Skeletal muscle tissue (tissue), 5 donors: ENCODE data around the gene ACVR1B. TPM values are rescaled to one million over a fixed set of nuclear protein-coding genes. Genes with fewer than 3 reads are reported as not detected.

Experiments used
- H3K27ac ChIP-seq: one replicate; pipeline ENCODE4 v1.7.0; 2013; ENCODE audit warnings: mild to moderate bottlenecking, low read depth, low read length, inconsistent platforms
- H3K27me3 ChIP-seq, 3 donors: one replicate each; pipeline ENCODE4 v1.7.0; 2013; ENCODE audit warnings: low read length in 3 of 3; ENCODE audit not compliant: control insufficient read depth in 3 of 3, insufficient read depth in 3 of 3
- H3K36me3 ChIP-seq, 3 donors: one replicate each; pipeline ENCODE4 v1.7.0; 2013; ENCODE audit warnings: low read length in 3 of 3; ENCODE audit not compliant: control insufficient read depth in 3 of 3, insufficient read depth in 3 of 3
- H3K4me1 ChIP-seq, 3 donors: one replicate each; pipeline ENCODE4 v1.7.0; 2013; ENCODE audit warnings: low read length in 3 of 3, mild to moderate bottlenecking in 3 of 3; ENCODE audit not compliant: control insufficient read depth in 3 of 3, insufficient read depth in 3 of 3
- H3K4me3 ChIP-seq, 3 donors: one replicate each; pipeline ENCODE4 v1.7.0; 2013; ENCODE audit warnings: low read length in 3 of 3
- H3K9ac ChIP-seq, 3 donors: one replicate each; pipeline ENCODE4 v1.7.0; 2013; ENCODE audit warnings: low read length in 3 of 3, mild to moderate bottlenecking in 3 of 3, moderate library complexity in 2 of 3, low read depth in 1 of 3
- H3K9me3 ChIP-seq, 3 donors: one replicate each; pipeline ENCODE4 v1.7.0; 2013; ENCODE audit warnings: low read length in 3 of 3; ENCODE audit not compliant: control insufficient read depth in 3 of 3
- small RNA-seq: library from RNA; depleted of rRNA; stranded (forward); fragments of <200 nt; gene quantifications from one replicate; pipeline ENCODE3, GENCODE V24; 2014
- total RNA-seq: library from RNA; depleted of rRNA; stranded (reverse); fragments of >200 nt; gene quantifications from one replicate; pipeline ENCODE4 v1.2.3, GENCODE V29; 2014
- donor health status: Osteomylitis.

Gene ACVR1B
- total RNA-seq, 1 donor from 2014 or later, result 8.4 TPM

- H3K27ac ChIP-seq, result peak overlapping the region; percentile 91
- H3K9ac ChIP-seq, result peak overlapping the region in 2 of 3 donors; percentile 12 to 60
- peaks cover 53 to 81% (median 74%) of the 10 kb centered on the region in 3 donors for H3K4me1 ChIP-seq
- no peaks in the 10 kb centered on the region for H3K27me3 ChIP-seq
- H3K9me3 ChIP-seq, result no peaks in the 10 kb centered on the region
- H3K36me3 ChIP-seq, result peaks cover 0 to 2% (median 0%) of the 10 kb centered on the region in 3 donors
- peak overlapping the region in 2 of 3 donors; percentile 14 to 45 for H3K4me3 ChIP-seq
These were observed 86.9 kb downstream of the ACVR1B start for GRCh38 chr12:52038447-52038846.

DNA sequence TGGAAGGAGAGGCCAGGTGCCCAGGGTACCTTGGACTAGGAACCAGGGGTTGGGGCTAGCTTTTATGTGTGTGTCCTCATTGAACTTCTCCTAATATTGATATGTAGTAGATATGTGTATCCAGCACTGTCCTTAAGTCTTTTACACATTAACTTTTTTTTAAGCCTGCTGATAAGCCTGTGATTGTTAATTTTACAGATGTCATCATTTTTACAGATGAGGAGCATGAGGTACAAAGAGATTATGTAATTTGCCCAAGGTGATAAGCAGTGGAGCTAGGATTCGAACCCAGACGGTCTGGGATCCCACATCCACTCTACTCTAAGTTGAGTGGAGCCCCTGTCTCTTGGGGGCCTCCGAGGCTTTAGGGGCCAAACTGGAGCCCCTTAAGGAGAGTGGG, 89.5 kb downstream of the ACVR1B start:
- Histone ChIP-seq H3K27ac (peak overlapping the region; percentile 99), H3K9me3 (no peaks in the 10 kb centered on the region), H3K4me3 (no peak overlapping the region), H3K4me1 (peaks cover 57 to 78% (median 77%) of the 10 kb centered on the region in 3 donors), H3K9ac (peak overlapping the region in 1 of 3 donors; percentile 50), H3K36me3 (peaks cover 0 to 17% (median 0%) of the 10 kb centered on the region in 3 donors), H3K27me3 (no peaks in the 10 kb centered on the region)

- Histone ChIP-seq H3K27ac (peak overlapping the region; percentile 99), H3K36me3 (peaks cover 0 to 20% (median 0%) of the 10 kb centered on the region in 3 donors), H3K9ac (peak overlapping the region in 2 of 3 donors; percentile 43 to 100), H3K4me1 (peaks cover 56 to 77% (median 76%) of the 10 kb centered on the region in 3 donors), H3K9me3 (no peaks in the 10 kb centered on the region), H3K4me3 (no peak overlapping the region), H3K27me3 (no peaks in the 10 kb centered on the region)
These were observed 90.2 kb downstream of the ACVR1B start for GRCh38 chr12:52041695-52042123.

- H3K9ac ChIP-seq, result peak overlapping the region; percentile 61 to 100 (median 91)
- peak overlapping the region; percentile 47 to 99 (median 85) for H3K4me3 ChIP-seq
- H3K36me3 ChIP-seq, result peaks cover 0 to 29% (median 0%) of the 10 kb centered on the region in 3 donors
- H3K27ac ChIP-seq, result peak overlapping the region; percentile 99
- no peaks in the 10 kb centered on the region for H3K9me3 ChIP-seq
- H3K27me3 ChIP-seq, result no peaks in the 10 kb centered on the region
- peaks cover 65 to 83% (median 82%) of the 10 kb centered on the region in 3 donors for H3K4me1 ChIP-seq
These were observed 91.3 kb downstream of the ACVR1B start for GRCh38 chr12:52042706-52043385.

DNA sequence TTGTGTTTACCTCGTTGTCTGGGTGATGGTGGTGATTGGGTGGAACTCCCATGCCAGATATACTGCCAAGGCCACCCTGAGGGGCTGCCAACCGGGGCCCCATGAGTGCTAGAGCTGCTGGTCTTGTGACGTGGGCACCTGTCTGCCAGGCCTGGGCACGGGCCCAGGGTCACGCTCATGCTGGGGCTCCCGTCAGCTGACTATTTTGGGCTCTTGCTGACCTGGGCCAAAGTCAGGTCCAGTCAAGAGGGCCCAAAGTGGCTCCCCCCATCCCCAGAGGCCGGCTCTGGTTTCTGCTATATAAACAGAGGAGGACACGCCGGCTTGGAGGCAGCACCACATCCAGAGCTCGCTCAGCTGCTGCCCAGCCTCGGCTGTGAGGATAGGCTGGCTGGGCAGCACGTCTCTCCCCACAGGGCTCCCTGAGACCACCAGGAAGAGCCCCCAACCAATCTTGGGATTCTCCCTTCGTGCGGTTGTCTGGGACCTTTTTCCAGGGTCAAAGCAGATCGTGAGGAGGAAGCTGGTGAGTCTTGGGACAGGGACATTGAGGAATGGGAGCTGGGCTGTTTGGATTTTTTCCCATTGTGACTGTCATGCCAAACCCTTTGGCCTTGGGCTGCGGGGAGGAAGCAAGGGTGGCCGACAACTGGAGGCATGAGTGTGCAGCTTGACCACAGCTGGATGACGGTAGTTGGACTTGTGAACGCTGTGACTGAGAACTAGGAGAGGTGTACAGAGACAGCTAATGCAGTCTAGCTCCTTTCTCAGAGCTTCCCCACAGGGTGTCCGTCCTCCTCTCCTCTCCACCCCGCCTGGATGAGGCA, 92.1 kb downstream of the ACVR1B start:
- peaks cover 62 to 84% (median 80%) of the 10 kb centered on the region in 3 donors for H3K4me1 ChIP-seq
- peak overlapping the region; percentile 99 for H3K27ac ChIP-seq
- no peaks in the 10 kb centered on the region for H3K27me3 ChIP-seq
- H3K9me3 ChIP-seq, result no peaks in the 10 kb centered on the region
- H3K4me3 ChIP-seq, result peak overlapping the region; percentile 83 to 99 (median 85)
- peak overlapping the region; percentile 91 to 100 (median 99) for H3K9ac ChIP-seq
- H3K36me3 ChIP-seq, result peaks cover 0 to 29% (median 0%) of the 10 kb centered on the region in 3 donors

DNA sequence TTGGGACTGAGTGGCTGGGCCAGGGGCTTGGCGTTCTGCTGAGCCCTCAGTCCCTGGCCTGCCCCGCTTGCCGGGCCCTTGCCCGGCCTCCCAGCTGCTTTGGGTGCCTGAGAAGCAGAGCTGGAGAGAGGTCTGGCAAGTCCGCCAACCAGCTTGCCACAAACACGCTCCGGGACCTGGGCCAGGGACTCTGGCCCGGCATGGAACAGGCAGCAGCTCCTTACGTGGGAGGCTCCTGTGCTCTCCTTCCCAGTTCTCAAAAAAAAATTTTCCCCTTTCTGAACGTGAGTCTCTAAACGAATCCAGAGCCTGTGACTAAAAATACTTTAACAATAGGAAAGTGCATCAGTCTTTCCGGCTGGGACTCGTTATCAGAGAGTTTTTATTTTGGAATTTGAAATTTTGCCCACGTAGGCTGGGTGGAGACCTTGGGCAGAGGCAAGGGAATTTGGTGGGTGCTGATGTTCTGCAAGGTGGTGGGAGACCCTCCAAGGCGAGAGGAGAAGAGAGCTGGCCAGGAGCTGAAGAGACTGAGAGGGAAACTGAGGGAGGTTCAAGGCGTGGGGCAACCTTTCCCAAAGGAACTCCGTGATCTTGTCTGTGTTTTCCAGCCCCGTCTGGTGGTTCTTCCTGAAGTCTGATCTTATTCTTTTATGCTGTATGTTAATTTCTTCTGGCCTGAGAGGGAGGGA, 92.9 kb downstream of the ACVR1B start:
- peak overlapping the region; percentile 99 for H3K27ac ChIP-seq
- H3K36me3 ChIP-seq, result peaks cover 0 to 28% (median 1%) of the 10 kb centered on the region in 3 donors
- H3K4me1 ChIP-seq, result peaks cover 70 to 86% (median 83%) of the 10 kb centered on the region in 3 donors
- H3K9ac ChIP-seq, result peak overlapping the region; percentile 91 to 100 (median 99)
- H3K9me3 ChIP-seq, result no peaks in the 10 kb centered on the region
- peak overlapping the region; percentile 83 to 99 (median 85) for H3K4me3 ChIP-seq
- H3K27me3 ChIP-seq, result no peaks in the 10 kb centered on the region

GRCh38 chr12:52045794-52046199, 94.3 kb downstream of the ACVR1B start:
- Histone ChIP-seq H3K9me3 (no peaks in the 10 kb centered on the region), H3K27me3 (no peaks in the 10 kb centered on the region), H3K27ac (peak overlapping the region; percentile 99), H3K36me3 (peaks cover 0 to 27% (median 1%) of the 10 kb centered on the region in 3 donors), H3K4me3 (peak overlapping the region; percentile 83 to 99 (median 85)), H3K9ac (peak overlapping the region; percentile 91 to 100 (median 99)), H3K4me1 (peaks cover 83 to 92% (median 85%) of the 10 kb centered on the region in 3 donors)

Small RNAs within 50 kb of the gene (small RNA-seq; reads per million reads assigned to genes)
- not detected for gene RNU6-574P

Other genes starting within 250 kb of the ACVR1B start
- 1.0 TPM for gene FIGNL2, start 103.0 kb upstream of the ACVR1B start, total RNA-seq
- not detected for gene ANKRD33, start 63.6 kb upstream of the ACVR1B start, total RNA-seq
- gene ACVRL1, start 44.2 kb upstream of the ACVR1B start, total RNA-seq, result 56.9 TPM
- 9.4 TPM for gene TAMALIN, start 55.2 kb downstream of the ACVR1B start, total RNA-seq
- 24.5 TPM for gene NR4A1, start 99.7 kb downstream of the ACVR1B start, total RNA-seq
- 34.4 TPM for gene ATG101, start 118.3 kb downstream of the ACVR1B start, total RNA-seq
- not detected for gene SMIM41, start 128.0 kb downstream of the ACVR1B start, total RNA-seq
- 0.52 TPM for gene KRT80, start 240.3 kb downstream of the ACVR1B start, total RNA-seq